ENCODE measurements around the gene MRTFA. TPM values are rescaled to one million over a fixed set of nuclear protein-coding genes. Genes with fewer than 3 reads are reported as not detected.
"Not testable (repeated sequence)": the region's sequence is repeated elsewhere in the genome, so short reads cannot be mapped to it uniquely, and the experiment has no call there.

Gene MRTFA
- total RNA-seq, 1 donor from 2014 or later = 64.2 TPM

- DNase-seq (ENCODE audit: low spot score) = not testable (repeated sequence)
These were observed 82.5 kb downstream of the MRTFA start for GRCh38 chr22:40554023-40554422.

- DNase-seq (ENCODE audit: low spot score) = no peak
These were observed 83.4 kb downstream of the MRTFA start for GRCh38 chr22:40553014-40553554.

DNA sequence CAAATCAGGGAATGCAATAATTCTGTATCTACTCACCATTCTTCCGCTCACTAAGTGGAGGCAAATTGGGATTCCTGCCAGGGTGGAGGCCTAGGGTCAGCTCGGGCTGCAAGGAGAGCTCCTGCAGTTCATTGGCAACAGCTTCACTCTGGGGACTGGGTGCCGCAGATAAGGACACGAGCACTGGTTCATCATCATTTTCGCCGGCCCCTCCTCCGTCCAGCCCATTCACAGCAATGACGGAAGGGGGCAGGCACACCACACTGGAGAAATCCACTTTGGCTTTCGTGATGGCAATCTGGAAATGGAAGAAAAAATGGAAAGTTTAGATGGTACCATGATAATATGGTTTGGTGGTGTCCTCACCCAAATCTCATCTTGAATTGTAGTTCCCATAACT is 84.4 kb downstream of the MRTFA start:
- DNase-seq (ENCODE audit: low spot score) = no peak

DNA sequence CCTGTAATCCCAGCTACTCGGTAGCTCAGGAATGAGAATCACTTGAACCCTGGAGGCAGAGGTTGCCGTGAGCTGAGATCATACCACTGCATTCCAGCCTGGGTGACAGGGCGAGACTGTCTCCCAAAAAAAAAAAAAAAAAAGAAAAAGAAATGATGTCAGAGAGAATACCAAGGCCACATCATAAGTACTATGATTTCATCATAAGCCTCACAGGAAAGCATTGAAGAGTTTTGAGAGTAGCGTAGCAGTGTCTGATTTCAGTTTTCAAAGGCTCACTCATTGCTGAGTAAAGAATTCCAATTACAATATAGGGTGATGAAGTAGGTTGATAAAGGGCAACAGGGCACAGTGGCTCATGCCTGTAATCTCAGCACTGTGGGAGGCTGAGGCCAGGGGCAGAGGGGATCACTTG is 88.8 kb downstream of the MRTFA start:
- DNase-seq (ENCODE audit: low spot score) = no peak

DNA sequence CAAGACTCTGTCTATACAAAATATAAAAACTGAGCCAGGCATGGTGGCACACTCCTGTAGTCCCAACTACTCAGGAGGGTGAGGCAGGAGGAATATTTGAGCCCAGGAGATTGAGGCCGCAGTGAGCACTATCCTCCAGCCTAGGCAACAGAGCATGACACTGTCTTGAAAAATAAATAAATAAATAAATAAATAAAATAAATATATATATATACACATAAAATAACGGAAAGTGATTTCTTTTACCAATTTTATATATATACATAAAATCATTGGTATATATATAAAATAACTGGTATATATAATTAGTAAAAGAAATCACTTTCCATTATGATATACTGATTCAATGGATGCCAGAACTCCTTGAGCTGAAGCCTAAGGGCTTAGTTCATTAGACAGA is 91.8 kb downstream of the MRTFA start:
- no peak for DNase-seq (ENCODE audit: low spot score)

GRCh38 chr22:40542821-40543540 is 93.5 kb downstream of the MRTFA start:
- no peak for DNase-seq (ENCODE audit: low spot score)

- no peak for DNase-seq (ENCODE audit: low spot score)
These were observed 95.2 kb downstream of the MRTFA start for GRCh38 chr22:40541300-40541699.

- DNase-seq (ENCODE audit: low spot score) = no peak
These were observed 96.3 kb downstream of the MRTFA start for GRCh38 chr22:40540265-40540664.

DNA sequence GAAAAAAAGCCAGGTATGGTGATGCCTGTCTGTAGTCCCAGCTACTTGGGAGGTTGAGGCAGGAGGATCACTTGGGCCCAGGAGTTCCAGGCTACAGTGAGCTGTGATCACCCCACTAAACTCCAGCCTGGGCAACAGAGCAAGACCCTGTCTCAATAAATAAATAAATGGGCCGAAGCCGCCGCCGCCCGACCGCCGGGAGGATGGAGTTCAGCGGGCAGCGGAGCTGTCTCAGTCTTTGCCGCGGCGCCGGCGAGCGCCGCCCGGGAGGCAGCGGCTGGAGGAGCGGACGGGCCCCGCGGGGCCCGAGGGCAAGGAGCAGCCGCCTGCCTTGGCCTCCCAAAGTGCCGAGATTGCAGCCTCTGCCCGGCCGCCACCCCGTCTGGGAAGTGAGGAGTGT is 100.4 kb downstream of the MRTFA start:
- not testable (repeated sequence) for DNase-seq (ENCODE audit: low spot score)

- no peak for DNase-seq (ENCODE audit: low spot score)
These were observed 100.9 kb downstream of the MRTFA start for GRCh38 chr22:40535642-40536041.

- no peak for DNase-seq (ENCODE audit: low spot score)
These were observed 101.4 kb downstream of the MRTFA start for GRCh38 chr22:40535189-40535512.

DNA sequence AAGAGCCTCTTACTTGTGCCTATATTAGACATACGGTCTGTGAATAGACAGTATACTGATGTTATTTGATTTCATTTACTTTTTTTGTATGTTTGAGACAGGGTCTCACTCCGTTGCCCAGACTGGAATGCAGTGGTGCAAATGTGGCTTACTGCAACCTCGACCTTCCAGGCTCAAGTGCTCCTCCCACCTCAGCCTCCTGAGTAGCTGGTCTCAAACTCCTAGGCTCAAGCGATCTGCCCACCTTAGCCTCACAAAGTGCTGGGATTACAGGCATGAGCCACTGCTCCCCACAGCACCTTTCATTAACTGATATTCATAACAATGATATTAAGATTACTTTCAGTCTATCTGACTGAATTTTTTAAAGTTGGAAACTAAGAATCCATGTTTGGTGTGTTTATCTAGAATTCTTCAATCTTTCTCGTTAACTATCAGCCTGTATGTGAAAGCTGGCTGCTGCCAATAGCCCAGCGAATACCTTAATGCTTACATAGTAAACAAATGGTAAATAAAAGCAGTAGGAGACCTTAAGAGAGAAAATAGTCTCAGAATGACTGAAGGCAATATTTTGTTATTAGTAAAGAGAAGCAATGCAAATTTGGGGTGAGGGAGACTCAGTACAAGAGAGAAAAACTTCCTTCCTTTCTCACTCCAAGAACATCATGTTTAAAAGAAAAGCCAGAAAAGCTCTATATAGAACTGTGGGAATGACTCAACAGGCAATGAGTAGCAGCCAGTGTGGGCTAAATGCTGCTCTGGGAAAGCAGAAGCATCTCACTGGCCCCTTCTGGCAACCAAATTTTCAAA is 101.9 kb downstream of the MRTFA start:
- no peak for DNase-seq (ENCODE audit: low spot score)

DNA sequence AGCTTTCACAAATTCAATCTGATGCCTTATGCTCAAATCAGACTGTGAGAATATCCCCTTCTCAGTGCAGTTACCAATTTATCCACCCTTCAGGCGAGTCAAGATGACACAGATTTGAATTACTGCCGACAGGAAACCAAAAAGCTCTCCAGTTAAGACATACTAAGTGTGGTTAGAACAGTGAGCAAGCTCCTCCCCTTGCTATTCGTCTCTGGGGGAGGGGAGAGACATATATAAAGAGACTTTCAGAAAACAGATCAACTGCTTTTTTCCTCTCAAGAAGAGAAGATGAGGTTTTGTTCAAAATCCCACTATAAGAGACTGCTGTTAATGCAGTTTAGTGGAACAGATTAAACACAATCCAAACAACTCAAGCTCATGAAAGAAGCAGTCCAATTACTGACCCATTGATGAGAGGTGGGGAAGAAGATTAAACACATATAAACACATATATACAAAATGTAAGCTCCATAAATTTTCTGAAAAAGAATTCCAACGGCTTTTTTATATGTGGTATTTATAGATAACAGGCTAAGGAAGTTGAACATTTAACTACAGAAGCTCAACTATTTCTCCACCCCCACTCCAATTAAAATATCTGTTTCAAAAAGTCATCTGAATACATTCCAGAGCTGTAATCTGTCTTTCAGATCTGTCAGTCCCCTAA is 102.7 kb downstream of the MRTFA start:
- DNase-seq (ENCODE audit: low spot score) = no peak

DNA sequence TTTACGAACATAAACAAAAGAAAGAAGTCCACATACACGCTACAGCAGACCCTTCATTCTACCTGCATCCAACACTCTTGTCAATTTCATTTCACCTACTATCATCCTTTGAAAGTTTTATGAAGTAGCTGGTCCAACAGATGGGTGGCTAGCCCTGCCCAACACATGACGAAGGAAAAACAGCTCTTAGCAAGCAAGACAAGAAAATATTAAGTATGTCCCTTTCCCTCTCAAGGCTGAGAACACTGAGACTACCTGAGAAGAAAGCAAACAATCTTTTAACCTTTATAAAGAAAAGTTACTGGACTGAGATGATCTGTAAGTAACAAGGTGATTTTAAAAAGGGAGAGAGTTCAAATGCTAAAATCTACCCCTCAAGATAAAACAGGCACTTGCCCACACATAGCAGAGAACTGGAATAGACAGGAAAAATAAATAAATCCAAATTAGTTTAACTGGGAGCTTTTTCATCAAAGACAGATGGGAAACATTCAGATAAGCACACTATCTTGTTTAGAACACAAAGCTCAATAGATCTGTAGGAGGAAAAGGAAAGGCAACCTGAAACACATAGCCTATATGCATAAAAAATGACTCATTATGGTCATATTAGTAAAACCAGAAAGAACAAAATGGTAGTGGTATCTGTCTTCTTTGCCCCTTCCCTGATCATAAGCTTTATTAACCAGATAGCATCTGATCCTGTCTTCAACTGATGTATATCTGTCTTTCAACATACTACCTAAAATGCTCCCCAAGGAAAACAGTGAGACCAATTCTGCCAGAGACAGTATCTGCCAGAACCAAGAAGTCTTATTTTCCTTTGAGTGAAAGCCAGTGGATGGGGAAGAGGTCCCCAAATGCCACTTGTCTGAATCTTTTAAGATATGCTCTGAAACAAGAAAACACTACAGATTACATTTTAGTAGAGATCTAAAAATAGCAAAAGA is 104.3 kb downstream of the MRTFA start:
- no peak for DNase-seq (ENCODE audit: low spot score)

DNA sequence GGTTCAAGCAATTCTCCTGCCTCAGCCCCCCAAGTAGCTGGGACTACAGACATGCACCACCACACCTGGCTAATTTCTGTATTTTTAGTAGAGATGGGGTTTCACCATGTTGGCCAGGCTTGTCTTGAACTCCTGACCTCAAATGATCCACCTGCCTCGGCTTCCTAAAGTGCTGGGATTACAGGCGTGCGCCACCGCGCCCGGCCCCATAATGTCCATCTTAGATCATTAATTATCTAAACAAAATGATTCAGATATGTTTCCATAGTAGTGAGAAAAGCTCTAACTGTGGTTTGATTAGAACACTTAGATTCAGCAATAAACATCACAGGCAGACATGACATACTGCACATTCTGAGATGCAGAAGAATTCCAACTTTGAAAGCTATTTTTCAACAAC is 106.1 kb downstream of the MRTFA start:
- not testable (repeated sequence) for DNase-seq (ENCODE audit: low spot score)

DNA sequence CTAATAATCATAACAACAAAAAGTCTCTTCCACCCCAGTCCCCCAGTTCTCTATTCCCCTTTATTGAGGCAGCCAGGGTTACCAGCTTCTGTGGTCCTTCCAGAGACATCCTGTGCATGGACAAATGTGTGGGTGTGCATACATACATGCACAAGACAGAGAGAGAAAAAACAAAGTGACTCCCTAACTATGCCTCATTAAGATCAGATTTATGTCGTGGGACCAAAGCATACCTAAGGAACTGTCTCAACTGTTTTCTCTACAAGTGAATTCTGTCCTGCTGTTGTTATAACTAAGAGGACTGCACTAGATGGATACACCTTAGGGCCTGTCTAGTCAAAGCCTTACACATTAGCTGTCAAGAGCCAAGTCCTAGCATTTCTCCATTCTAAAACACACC is 106.7 kb downstream of the MRTFA start:
- no peak for DNase-seq (ENCODE audit: low spot score)

DNA sequence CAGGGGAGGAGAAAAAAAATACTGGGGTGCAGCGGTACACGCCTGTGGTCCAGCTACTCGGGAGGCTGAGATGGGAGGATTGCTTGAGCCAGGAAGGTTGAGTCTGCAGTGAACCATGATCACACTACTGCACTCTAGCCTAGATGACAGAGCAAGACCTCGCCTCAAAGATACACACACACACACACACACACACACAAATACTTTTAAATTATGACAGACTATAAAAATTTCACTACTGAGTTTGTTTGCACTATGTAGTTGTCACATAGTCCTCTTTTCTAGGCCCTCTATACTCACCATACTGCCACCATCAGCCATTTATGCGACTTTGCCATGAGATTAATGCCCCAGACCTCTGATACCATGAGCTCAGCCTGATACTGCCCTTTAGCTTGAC is 109.6 kb downstream of the MRTFA start:
- no peak for DNase-seq (ENCODE audit: low spot score)

DNA sequence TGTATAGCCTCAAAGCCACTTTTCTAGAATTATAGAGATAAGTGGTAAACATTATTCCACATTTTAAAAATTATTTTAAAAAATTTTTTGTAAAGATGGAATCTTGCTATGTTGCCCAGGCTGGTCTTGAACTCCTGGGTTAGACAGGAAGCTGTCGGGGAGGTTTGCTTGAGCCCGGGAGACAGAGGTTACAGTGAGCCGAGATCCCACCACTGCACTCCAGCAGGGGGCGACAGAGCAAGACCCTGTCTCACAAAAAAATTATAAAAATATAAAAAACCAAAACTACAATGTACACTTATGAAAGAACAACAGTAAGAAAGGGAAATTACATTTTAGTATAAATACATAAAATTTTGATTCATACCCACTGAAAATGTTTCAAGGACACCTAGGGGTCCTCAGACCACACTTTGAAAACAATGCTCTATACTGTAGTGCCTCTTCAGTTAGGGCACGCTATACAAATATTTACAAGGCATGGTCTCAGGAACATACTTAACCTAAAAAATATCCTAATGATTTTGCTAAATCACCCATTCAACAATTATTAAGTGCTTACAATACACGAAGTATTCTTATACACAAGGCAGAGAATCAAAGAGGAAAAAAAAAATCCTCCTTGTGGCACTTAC is 111.2 kb downstream of the MRTFA start:
- no peak for DNase-seq (ENCODE audit: low spot score)

GRCh38 chr22:40524392-40525249 is 111.9 kb downstream of the MRTFA start:
- no peak for DNase-seq (ENCODE audit: low spot score)

DNA sequence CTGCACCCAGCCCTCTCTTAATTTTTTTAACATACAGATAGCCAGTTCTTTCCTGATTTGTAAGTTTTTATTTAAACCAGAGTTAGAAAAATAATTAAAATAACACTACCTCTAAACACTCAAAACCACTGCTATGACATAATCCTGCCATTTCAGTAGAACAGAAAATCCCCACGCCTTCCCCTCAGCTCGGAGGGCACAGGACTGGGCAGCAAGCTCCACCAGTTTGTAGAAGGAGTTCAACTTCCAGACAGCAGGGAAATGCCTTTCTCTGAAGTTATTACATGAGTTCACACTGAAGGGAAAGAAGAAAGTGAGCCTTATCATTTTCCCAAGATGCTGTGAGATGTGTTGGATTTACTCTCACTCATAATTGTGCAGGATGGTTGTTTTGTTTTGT is 114.4 kb downstream of the MRTFA start:
- no peak for DNase-seq (ENCODE audit: low spot score)
